ENCODE data around the gene COL23A1.

DNA sequence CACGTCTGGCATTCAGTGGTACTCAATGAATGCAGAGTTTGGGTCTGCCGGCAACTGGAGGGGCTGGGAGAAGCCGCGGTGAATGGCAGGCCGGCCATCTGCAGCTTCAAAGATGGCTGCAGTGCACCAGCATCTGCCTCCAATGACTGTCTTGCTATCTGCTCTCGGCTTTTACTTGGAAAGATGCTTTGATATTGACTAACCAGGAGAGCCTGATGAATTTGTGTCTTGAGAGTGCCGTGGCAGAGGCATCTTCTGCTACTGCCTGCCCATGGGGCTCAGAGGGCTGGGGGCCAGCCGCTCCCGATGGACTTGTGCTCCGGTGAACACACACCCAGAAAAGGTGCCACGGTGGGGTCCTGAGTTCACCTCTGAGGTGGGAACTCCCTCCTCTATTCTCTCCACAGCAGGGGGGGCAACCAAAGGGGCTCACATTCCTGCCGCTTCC, 164.5 kb downstream of the COL23A1 start:
- TF ChIP-seq, protein P1, sequence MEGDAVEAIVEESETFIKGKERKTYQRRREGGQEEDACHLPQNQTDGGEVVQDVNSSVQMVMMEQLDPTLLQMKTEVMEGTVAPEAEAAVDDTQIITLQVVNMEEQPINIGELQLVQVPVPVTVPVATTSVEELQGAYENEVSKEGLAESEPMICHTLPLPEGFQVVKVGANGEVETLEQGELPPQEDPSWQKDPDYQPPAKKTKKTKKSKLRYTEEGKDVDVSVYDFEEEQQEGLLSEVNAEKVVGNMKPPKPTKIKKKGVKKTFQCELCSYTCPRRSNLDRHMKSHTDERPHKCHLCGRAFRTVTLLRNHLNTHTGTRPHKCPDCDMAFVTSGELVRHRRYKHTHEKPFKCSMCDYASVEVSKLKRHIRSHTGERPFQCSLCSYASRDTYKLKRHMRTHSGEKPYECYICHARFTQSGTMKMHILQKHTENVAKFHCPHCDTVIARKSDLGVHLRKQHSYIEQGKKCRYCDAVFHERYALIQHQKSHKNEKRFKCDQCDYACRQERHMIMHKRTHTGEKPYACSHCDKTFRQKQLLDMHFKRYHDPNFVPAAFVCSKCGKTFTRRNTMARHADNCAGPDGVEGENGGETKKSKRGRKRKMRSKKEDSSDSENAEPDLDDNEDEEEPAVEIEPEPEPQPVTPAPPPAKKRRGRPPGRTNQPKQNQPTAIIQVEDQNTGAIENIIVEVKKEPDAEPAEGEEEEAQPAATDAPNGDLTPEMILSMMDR (IDR thresholded peaks at IDR 0.05) = no peak
- no peak for TF ChIP-seq EP300 (IDR thresholded peaks at IDR 0.05)
